ENCODE results near the gene EZR.

EZR gene

DNA sequence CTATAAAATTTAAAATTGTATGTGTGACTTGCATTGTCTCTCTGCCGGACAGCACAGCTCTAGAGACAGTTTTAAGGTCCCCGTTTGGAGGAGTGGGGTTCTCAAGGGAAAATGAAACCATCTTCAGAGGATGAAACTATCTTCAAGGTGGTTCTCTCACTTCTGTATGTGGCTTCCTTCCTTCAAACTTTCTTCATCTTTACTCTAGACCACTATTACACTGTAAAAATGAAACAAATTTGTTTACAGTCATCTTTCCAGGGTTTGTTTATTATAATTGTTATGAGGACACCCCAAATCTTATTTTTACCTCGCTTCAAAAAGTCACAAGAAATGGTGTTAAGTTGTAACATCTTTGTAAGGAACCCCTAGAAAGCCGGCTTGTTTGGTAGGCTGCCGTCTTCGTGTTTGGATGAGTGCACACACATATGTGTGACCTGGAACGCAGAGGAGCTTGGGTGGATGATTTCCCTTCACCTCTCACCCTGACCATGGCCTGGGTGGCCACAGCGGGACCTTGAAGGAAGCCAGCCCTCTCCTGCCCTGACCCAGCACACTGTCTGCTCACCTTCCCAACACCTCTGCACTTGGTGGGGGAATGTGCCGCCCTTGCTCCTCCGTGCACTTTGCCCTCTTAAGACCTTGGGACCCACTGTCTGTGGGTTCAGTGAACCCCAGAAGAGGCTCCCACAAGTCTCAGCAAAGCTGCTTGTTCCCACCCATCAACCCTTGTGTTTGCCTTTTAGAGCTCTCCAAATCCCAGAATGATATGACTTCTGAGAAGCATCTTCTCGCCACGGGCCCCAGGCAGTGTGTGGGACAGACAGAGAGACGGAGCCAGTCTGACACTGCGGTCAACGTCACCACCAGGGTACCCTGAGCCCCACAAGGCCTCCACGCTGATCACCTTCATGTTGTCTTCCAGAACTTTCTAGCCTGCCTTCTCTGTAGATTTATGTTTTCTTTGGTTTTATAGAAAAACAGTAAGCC is 101.5 kb downstream of the EZR start:
- DNase-seq = no peak
